22Rv1 (cell line): ENCODE data around the gene MBOAT7.

ENCODE experiments used
- CTCF ChIP-seq: fragments of 450-650 bp; IDR thresholded peaks from 2 replicates; pipeline ENCODE4 v1.5.1; 2017; ENCODE audit warnings: mild to moderate bottlenecking
- ZFX ChIP-seq: fragments of 450-650 bp; IDR thresholded peaks from 2 replicates; pipeline ENCODE4 v1.6.1; 2017; ENCODE audit warnings: antibody characterized with exemption, borderline replicate concordance

GRCh38 chr19:54189735-54190502 is 539 bp upstream of the MBOAT7 start:
- TF ChIP-seq CTCF: no peak
- no peak for TF ChIP-seq ZFX
